GM23338 (cell line): ENCODE results near the gene UGT1A1. TPM values are rescaled to one million over a fixed set of nuclear protein-coding genes. Genes with fewer than 3 reads are reported as not detected.

Experiments
- ATAC-seq: fragments of 200-7000 bp; cut with Tn5 transposase; 3 replicates; pipeline ENCODE4 v1.9.1; 2020
- DNase-seq: peaks from one replicate; pipeline ENCODE4 v3.0.0-alpha.2; 2015; ENCODE audit warnings: low spot score
- H2AFZ ChIP-seq: fragments of 200-600 bp; sonication (generic); 2 replicates; pipeline ENCODE4 v1.8.0; 2016; ENCODE audit warnings: antibody characterized with exemption, mild to moderate bottlenecking, moderate library complexity
- H3F3A ChIP-seq: fragments of 200-600 bp; sonication (generic); replicated peaks from 2 replicates; pipeline ENCODE4 v1.8.0; 2017; ENCODE audit warnings: antibody characterized with exemption, mixed run types, low read depth
- H3K27ac ChIP-seq: fragments of 200-600 bp; sonication (generic); 2 replicates; pipeline ENCODE4 v1.6.1; 2016; ENCODE audit warnings: low read depth
- H3K27me3 ChIP-seq: fragments of 200-600 bp; sonication (generic); 2 replicates; pipeline ENCODE4 v1.8.0; 2016; ENCODE audit warnings: mild to moderate bottlenecking, mixed run types, moderate library complexity; ENCODE audit not compliant: insufficient read depth
- H3K36me3 ChIP-seq: fragments of 200-600 bp; sonication (generic); 2 replicates; pipeline ENCODE4 v1.8.0; 2016; ENCODE audit warnings: mild to moderate bottlenecking; ENCODE audit not compliant: insufficient read depth
- H3K4me1 ChIP-seq: fragments of 200-600 bp; sonication (generic); 2 replicates; pipeline ENCODE4 v1.8.0; 2016; ENCODE audit warnings: mild to moderate bottlenecking, moderate library complexity; ENCODE audit not compliant: insufficient read depth
- H3K4me2 ChIP-seq: fragments of 200-600 bp; sonication (generic); 2 replicates; pipeline ENCODE4 v1.7.1; 2017; ENCODE audit warnings: mixed run types
- H3K4me3 ChIP-seq: fragments of 200-600 bp; sonication (generic); 2 replicates; pipeline ENCODE4 v1.6.1; 2016; ENCODE audit warnings: mixed run types
- H3K79me2 ChIP-seq: fragments of 200-600 bp; sonication (generic); replicated peaks from 2 replicates; pipeline ENCODE4 v1.8.0; 2017; ENCODE audit warnings: mild to moderate bottlenecking; ENCODE audit not compliant: insufficient read depth
- H3K9me2 ChIP-seq: fragments of 200-600 bp; sonication (generic); 2 replicates; pipeline ENCODE4 v1.8.0; 2017; ENCODE audit not compliant: insufficient read depth
- H4K20me1 ChIP-seq: fragments of 200-600 bp; sonication (generic); replicated peaks from 2 replicates; pipeline ENCODE4 v1.8.0; 2017; ENCODE audit warnings: mild to moderate bottlenecking; ENCODE audit not compliant: insufficient read depth
- H3K27ac Mint-ChIP-seq: 2 replicates; pipeline ENCODE4 v1.8.0; 2020; ENCODE audit warnings: inconsistent platforms, mild to moderate bottlenecking, moderate library complexity, mixed read lengths
- H3K27me3 Mint-ChIP-seq: 3 replicates; pipeline ENCODE4 v1.8.0; 2022; ENCODE audit warnings: low read depth, mild to moderate bottlenecking, moderate library complexity, mixed read lengths, inconsistent platforms; ENCODE audit not compliant: insufficient read depth, poor library complexity
- H3K36me3 Mint-ChIP-seq: 3 replicates; pipeline ENCODE4 v1.8.0; 2021; ENCODE audit warnings: low read depth, mild to moderate bottlenecking, inconsistent platforms, moderate library complexity, mixed read lengths
- H3K4me1 Mint-ChIP-seq: 3 replicates; pipeline ENCODE4 v1.8.0; 2020; ENCODE audit warnings: mild to moderate bottlenecking, inconsistent platforms, mixed read lengths
- H3K4me3 Mint-ChIP-seq: 3 replicates; pipeline ENCODE4 v1.8.0; 2021; ENCODE audit warnings: moderate library complexity, mild to moderate bottlenecking, inconsistent platforms, mixed read lengths
- H3K9me3 Mint-ChIP-seq: 3 replicates; pipeline ENCODE4 v1.8.0; 2020; ENCODE audit warnings: moderate library complexity, mild to moderate bottlenecking, inconsistent platforms, mixed read lengths
- CREB1 ChIP-seq: fragments of 250-450 bp; sonication (Bioruptor Pico); IDR thresholded peaks from 2 replicates; pipeline ENCODE4 v1.5.0; 2020; ENCODE audit warnings: low read depth, mild to moderate bottlenecking, moderate library complexity
- EZH2 ChIP-seq: fragments of 200-600 bp; sonication (generic); IDR thresholded peaks from one replicate; pipeline ENCODE4 v1.8.0; 2017; ENCODE audit warnings: antibody characterized with exemption, mild to moderate bottlenecking, low read depth; ENCODE audit not compliant: unreplicated experiment
- NANOG ChIP-seq: IDR thresholded peaks from 2 replicates; pipeline ENCODE4 v1.6.1; 2016; ENCODE audit warnings: antibody characterized with exemption, borderline replicate concordance
- POLR2AphosphoS5 ChIP-seq: IDR thresholded peaks from 2 replicates; pipeline ENCODE4 v1.6.1; 2016; ENCODE audit warnings: antibody characterized with exemption, low read depth
- REST ChIP-seq: IDR thresholded peaks from one replicate; pipeline ENCODE4 v1.6.1; 2018; ENCODE audit warnings: antibody characterized with exemption; ENCODE audit not compliant: unreplicated experiment
- ZNF114 ChIP-seq: fragments of 250-450 bp; sonication (Bioruptor Pico); IDR thresholded peaks from 2 replicates; pipeline ENCODE4 v1.5.0; 2020; ENCODE audit warnings: mild to moderate bottlenecking, moderate library complexity
- ZNF331 ChIP-seq: fragments of 250-450 bp; sonication (Bioruptor Pico); IDR thresholded peaks from 2 replicates; pipeline ENCODE4 v1.5.0; 2020; ENCODE audit warnings: low read depth, mild to moderate bottlenecking, moderate library complexity
- polyA plus RNA-seq: library from polyadenylated mRNA; unstranded; fragments of >200 nt; fragmentation: Nextera tagmentation; extraction: Ambion mirVana; gene quantifications from 2 replicates; pipeline ENCODE4 v1.2.1, GENCODE V29; 2016
- total RNA-seq: library from RNA; depleted of rRNA; stranded (reverse); fragments of >200 nt; shearing (Covaris generic); gene quantifications from 2 replicates; pipeline ENCODE4 v1.2.3, GENCODE V29; 2014
- TF ChIP-seq, protein P1 (sequence below): IDR thresholded peaks from 2 replicates; pipeline ENCODE4 v1.6.1; 2016; ENCODE audit warnings: antibody characterized with exemption

The UGT1A1 gene
- total and polyA plus RNA-seq, 2 experiments from 2014 or later, result not detected

DNA sequence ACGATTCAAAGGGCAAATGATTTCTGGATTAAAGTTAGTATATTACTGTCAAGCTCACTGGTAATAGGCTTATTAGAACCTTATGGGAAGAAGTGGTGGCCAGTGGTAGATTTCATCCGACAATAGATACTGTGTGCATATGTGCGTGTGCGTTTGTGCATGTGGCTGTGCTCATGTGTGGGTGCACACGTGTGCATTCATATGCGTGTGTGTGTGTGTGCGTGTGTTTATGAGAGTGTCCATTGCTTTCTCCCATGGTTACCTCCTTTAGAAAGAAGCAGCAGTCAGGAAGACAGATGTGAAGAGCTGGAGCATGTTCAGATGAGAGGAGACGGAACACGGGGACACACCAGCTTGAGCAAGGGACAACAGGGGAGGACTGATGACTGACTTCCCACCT is 9.2 kb downstream of the UGT1A1 start (continued):
- TF ChIP-seq POLR2AphosphoS5, result no peak
- no peak for TF ChIP-seq NANOG
- TF ChIP-seq EZH2, result no peak
- TF ChIP-seq ZNF331 (CRISPR knock-in tag), result no peak
- TF ChIP-seq CREB1 (CRISPR knock-in tag), result no peak
- no peak for TF ChIP-seq REST
- TF ChIP-seq ZNF114, result no peak

DNA sequence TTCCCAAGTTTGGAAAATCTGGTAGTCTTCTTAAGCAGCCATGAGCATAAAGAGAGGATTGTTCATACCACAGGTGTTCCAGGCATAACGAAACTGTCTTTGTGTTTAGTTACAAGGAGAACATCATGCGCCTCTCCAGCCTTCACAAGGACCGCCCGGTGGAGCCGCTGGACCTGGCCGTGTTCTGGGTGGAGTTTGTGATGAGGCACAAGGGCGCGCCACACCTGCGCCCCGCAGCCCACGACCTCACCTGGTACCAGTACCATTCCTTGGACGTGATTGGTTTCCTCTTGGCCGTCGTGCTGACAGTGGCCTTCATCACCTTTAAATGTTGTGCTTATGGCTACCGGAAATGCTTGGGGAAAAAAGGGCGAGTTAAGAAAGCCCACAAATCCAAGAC is 12.1 kb downstream of the UGT1A1 start:
- Histone ChIP-seq H3K4me1 (no peaks in the 10 kb centered on the region), H3K27me3 (no peaks in the 10 kb centered on the region), H2AFZ (no peak overlapping the region), H3K4me2 (no peak overlapping the region), H3F3A (no peaks in the 10 kb centered on the region), H3K36me3 (no peaks in the 10 kb centered on the region), H3K79me2 (no peaks in the 10 kb centered on the region), H3K27ac (no peak overlapping the region), H3K9me2 (no peaks in the 10 kb centered on the region), H3K4me3 (no peak overlapping the region), H4K20me1 (no peaks in the 10 kb centered on the region)
- Mint-ChIP-seq H3K9me3 (peaks cover 22% of the 10 kb centered on the region), H3K4me1 (peaks cover 9% of the 10 kb centered on the region), H3K4me3 (no peak overlapping the region), H3K27me3 (no peaks in the 10 kb centered on the region), H3K27ac (no peak overlapping the region), H3K36me3 (peaks cover 4% of the 10 kb centered on the region; the same call in 2 of the 3 replicates)
- TF ChIP-seq, protein P1, sequence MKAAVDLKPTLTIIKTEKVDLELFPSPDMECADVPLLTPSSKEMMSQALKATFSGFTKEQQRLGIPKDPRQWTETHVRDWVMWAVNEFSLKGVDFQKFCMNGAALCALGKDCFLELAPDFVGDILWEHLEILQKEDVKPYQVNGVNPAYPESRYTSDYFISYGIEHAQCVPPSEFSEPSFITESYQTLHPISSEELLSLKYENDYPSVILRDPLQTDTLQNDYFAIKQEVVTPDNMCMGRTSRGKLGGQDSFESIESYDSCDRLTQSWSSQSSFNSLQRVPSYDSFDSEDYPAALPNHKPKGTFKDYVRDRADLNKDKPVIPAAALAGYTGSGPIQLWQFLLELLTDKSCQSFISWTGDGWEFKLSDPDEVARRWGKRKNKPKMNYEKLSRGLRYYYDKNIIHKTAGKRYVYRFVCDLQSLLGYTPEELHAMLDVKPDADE, result no peak
- no peak for TF ChIP-seq REST
- ATAC-seq, result no peak
- no peak for DNase-seq
